K562 (cell line): ENCODE measurements around the gene SHISA7. TPM values are rescaled to one million over a fixed set of nuclear protein-coding genes. Genes with fewer than 3 reads are reported as not detected.

Experiments used
- BDP1 ChIP-seq: IDR thresholded peaks from 3 replicates; pipeline ENCODE4 v1.6.1; 2011; ENCODE audit not compliant: insufficient read length, insufficient read depth
- MIER1 ChIP-seq: fragments of 450-650 bp; IDR thresholded peaks from 2 replicates; pipeline ENCODE4 v1.6.1; 2016; ENCODE audit warnings: antibody characterized with exemption, mild to moderate bottlenecking, low read depth
- NFATC3 ChIP-seq: fragments of 450-650 bp; IDR thresholded peaks from 2 replicates; pipeline ENCODE4 v1.6.1; 2017; ENCODE audit warnings: mild to moderate bottlenecking
- NR2C1 ChIP-seq, 2 experiments: fragments of 450-650 bp; IDR thresholded peaks; 2 replicates each; pipeline ENCODE4 v1.6.1; 2017; ENCODE audit warnings: mild to moderate bottlenecking in 2 of 2, antibody characterized with exemption in 1 of 2, inconsistent platforms in 1 of 2, missing compliant biosample characterization in 1 of 2, missing genetic modification characterization in 1 of 2
- RBBP5 ChIP-seq: fragments of 200-600 bp; sonication (generic); IDR thresholded peaks from 2 replicates; pipeline ENCODE4 v1.6.1; 2012; ENCODE audit warnings: borderline replicate concordance, mild to moderate bottlenecking, low read length, control low read depth, inconsistent platforms; ENCODE audit not compliant: insufficient read depth, poor library complexity, severe bottlenecking
- ZKSCAN3 ChIP-seq: fragments of 250-450 bp; sonication (Bioruptor Pico); IDR thresholded peaks from 2 replicates; pipeline ENCODE4 v1.4.0; 2020
- ZNF384 ChIP-seq: IDR thresholded peaks from 2 replicates; pipeline ENCODE4 v1.6.1; 2012; ENCODE audit warnings: low read depth, low read length, improper control_type of control experiment
- polyA plus RNA-seq, 8 experiments: library from polyadenylated mRNA; depleted of rRNA in 4 of 8; stranded (reverse) in 5 of 8; unstranded in 3 of 8; fragments of >200 nt; fragmentation: Nextera tagmentation in 2 of 8; fragmentation: Illumina TruSeq in 1 of 8; extraction: Ambion mirVana in 2 of 8; extraction: Trizol in 1 of 8; gene quantifications; 2 replicates each; pipeline versions ENCODE4 v1.2.1 to v1.2.3, GENCODE V29; 2011 to 2014; ENCODE audit warnings: inconsistent platforms in 1 of 8, missing spikeins in 1 of 8
- total RNA-seq, 7 experiments: library from RNA; depleted of rRNA in 6 of 7; stranded (reverse); fragments of >200 nt in 6 of 7; fragmentation: Illumina TruSeq in 2 of 7; extraction: Trizol in 2 of 7; gene quantifications; 2 replicates each; pipeline versions ENCODE4 v1.2.1 to v1.2.3, GENCODE V29; 2011 to 2021; ENCODE audit warnings: low replicate concordance in 1 of 7
- TF ChIP-seq, protein P1 (sequence below): fragments of 450-650 bp; IDR thresholded peaks from 2 replicates; pipeline ENCODE4 v1.7.1; 2018; ENCODE audit warnings: mild to moderate bottlenecking, low read depth; ENCODE audit not compliant: partially characterized antibody
- TF ChIP-seq, protein P2 (sequence below): IDR thresholded peaks from 2 replicates; pipeline ENCODE4 v1.6.1; 2011; ENCODE audit warnings: borderline replicate concordance, low read depth, mild to moderate bottlenecking, moderate library complexity, low read length; ENCODE audit not compliant: insufficient read depth, poor library complexity, severe bottlenecking
- TF ChIP-seq, protein P3 (sequence below): sonication (generic); formaldehyde crosslinking; IDR thresholded peaks from 2 replicates; pipeline ENCODE4 v1.8.0; 2023; ENCODE audit warnings: mild to moderate bottlenecking, missing genetic modification reagents
- TF ChIP-seq, protein P4 (sequence below), 2 experiments: fragments of 450-650 bp in 1 of 2; sonication (generic) in 1 of 2; formaldehyde crosslinking in 1 of 2; IDR thresholded peaks in 1 of 2; conservative IDR thresholded peaks in 1 of 2; 2 replicates each; pipeline versions ENCODE4 v1.6.1 to v1.8.1; 2016 to 2023; ENCODE audit warnings: mild to moderate bottlenecking in 2 of 2, moderate library complexity in 2 of 2, inconsistent platforms in 1 of 2, missing genetic modification reagents in 1 of 2
- TF ChIP-seq, protein P5 (sequence below): IDR thresholded peaks from 3 replicates; pipeline ENCODE4 v1.6.1; 2011; ENCODE audit warnings: borderline replicate concordance, mild to moderate bottlenecking, moderate library complexity; ENCODE audit not compliant: insufficient read length; ENCODE audit errors: extremely low read depth
- TF ChIP-seq, protein P6 (sequence below): sonication (generic); formaldehyde crosslinking; IDR thresholded peaks from 2 replicates; pipeline ENCODE4 v1.8.0; 2022; ENCODE audit warnings: mild to moderate bottlenecking, missing genetic modification reagents, borderline replicate concordance

Gene SHISA7
- total and polyA plus RNA-seq, 9 of the 15 experiments (the other 6 are each of a cell fraction or from before 2014, with no cell fraction given) = 0.01 to 0.40 (median 0.07) TPM

DNA sequence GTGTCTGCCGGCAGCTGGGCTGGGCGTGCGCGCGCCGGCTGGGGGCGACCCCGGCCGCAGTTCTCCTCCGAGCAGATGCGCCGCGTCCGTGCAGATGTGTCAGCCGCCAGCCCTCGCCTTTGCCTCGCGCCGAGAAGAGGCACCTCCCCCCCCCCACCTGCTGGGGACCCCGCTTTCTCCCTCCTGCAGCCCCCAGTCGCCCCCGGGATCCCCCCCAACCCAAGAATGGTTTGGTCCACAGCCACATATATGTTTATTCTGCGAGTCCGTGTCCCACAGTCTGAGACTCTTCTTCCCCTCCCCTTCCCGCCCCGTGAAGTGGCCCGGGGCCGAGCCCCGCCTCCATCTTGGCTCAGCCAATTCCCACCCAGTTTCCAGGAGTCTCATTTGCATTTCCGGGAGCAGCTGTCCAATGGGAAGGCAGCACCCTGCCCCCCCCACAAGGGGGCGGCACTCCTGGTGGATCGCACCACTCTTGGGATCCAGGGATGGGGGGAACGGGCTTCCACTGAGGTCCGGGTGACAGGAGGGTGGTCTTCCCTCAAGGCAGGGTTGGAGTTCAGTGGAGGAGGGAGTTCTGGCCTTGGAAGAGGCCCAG is 9.7 kb upstream of the SHISA7 start (continued):
- TF ChIP-seq, protein P1, sequence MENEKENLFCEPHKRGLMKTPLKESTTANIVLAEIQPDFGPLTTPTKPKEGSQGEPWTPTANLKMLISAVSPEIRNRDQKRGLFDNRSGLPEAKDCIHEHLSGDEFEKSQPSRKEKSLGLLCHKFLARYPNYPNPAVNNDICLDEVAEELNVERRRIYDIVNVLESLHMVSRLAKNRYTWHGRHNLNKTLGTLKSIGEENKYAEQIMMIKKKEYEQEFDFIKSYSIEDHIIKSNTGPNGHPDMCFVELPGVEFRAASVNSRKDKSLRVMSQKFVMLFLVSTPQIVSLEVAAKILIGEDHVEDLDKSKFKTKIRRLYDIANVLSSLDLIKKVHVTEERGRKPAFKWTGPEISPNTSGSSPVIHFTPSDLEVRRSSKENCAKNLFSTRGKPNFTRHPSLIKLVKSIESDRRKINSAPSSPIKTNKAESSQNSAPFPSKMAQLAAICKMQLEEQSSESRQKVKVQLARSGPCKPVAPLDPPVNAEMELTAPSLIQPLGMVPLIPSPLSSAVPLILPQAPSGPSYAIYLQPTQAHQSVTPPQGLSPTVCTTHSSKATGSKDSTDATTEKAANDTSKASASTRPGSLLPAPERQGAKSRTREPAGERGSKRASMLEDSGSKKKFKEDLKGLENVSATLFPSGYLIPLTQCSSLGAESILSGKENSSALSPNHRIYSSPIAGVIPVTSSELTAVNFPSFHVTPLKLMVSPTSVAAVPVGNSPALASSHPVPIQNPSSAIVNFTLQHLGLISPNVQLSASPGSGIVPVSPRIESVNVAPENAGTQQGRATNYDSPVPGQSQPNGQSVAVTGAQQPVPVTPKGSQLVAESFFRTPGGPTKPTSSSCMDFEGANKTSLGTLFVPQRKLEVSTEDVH = peak; percentile 49
- TF ChIP-seq, protein P2, sequence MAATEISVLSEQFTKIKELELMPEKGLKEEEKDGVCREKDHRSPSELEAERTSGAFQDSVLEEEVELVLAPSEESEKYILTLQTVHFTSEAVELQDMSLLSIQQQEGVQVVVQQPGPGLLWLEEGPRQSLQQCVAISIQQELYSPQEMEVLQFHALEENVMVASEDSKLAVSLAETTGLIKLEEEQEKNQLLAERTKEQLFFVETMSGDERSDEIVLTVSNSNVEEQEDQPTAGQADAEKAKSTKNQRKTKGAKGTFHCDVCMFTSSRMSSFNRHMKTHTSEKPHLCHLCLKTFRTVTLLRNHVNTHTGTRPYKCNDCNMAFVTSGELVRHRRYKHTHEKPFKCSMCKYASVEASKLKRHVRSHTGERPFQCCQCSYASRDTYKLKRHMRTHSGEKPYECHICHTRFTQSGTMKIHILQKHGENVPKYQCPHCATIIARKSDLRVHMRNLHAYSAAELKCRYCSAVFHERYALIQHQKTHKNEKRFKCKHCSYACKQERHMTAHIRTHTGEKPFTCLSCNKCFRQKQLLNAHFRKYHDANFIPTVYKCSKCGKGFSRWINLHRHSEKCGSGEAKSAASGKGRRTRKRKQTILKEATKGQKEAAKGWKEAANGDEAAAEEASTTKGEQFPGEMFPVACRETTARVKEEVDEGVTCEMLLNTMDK = peak; percentile 76
- TF ChIP-seq, protein P3, sequence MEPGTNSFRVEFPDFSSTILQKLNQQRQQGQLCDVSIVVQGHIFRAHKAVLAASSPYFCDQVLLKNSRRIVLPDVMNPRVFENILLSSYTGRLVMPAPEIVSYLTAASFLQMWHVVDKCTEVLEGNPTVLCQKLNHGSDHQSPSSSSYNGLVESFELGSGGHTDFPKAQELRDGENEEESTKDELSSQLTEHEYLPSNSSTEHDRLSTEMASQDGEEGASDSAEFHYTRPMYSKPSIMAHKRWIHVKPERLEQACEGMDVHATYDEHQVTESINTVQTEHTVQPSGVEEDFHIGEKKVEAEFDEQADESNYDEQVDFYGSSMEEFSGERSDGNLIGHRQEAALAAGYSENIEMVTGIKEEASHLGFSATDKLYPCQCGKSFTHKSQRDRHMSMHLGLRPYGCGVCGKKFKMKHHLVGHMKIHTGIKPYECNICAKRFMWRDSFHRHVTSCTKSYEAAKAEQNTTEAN (CRISPR knock-in tag) = no peak
- TF ChIP-seq MIER1 (no peak), RBBP5 (no peak), ZKSCAN3 (CRISPR knock-in tag) (no peak), BDP1 (no peak), ZNF384 (no peak), NFATC3 (no peak), NR2C1 (IDR thresholded peaks at IDR 0.05) (no peak), NR2C1 (tag; IDR thresholded peaks at IDR 0.05) (no peak)
- TF ChIP-seq, protein P4, sequence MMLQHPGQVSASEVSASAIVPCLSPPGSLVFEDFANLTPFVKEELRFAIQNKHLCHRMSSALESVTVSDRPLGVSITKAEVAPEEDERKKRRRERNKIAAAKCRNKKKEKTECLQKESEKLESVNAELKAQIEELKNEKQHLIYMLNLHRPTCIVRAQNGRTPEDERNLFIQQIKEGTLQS (IDR thresholded peaks at IDR 0.05) = no peak
- TF ChIP-seq, protein P4 (CRISPR knock-in tag; conservative IDR thresholded peaks at IDR 0.05) = no peak
- TF ChIP-seq, protein P5, sequence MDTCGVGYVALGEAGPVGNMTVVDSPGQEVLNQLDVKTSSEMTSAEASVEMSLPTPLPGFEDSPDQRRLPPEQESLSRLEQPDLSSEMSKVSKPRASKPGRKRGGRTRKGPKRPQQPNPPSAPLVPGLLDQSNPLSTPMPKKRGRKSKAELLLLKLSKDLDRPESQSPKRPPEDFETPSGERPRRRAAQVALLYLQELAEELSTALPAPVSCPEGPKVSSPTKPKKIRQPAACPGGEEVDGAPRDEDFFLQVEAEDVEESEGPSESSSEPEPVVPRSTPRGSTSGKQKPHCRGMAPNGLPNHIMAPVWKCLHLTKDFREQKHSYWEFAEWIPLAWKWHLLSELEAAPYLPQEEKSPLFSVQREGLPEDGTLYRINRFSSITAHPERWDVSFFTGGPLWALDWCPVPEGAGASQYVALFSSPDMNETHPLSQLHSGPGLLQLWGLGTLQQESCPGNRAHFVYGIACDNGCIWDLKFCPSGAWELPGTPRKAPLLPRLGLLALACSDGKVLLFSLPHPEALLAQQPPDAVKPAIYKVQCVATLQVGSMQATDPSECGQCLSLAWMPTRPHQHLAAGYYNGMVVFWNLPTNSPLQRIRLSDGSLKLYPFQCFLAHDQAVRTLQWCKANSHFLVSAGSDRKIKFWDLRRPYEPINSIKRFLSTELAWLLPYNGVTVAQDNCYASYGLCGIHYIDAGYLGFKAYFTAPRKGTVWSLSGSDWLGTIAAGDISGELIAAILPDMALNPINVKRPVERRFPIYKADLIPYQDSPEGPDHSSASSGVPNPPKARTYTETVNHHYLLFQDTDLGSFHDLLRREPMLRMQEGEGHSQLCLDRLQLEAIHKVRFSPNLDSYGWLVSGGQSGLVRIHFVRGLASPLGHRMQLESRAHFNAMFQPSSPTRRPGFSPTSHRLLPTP = no peak
- TF ChIP-seq, protein P6, sequence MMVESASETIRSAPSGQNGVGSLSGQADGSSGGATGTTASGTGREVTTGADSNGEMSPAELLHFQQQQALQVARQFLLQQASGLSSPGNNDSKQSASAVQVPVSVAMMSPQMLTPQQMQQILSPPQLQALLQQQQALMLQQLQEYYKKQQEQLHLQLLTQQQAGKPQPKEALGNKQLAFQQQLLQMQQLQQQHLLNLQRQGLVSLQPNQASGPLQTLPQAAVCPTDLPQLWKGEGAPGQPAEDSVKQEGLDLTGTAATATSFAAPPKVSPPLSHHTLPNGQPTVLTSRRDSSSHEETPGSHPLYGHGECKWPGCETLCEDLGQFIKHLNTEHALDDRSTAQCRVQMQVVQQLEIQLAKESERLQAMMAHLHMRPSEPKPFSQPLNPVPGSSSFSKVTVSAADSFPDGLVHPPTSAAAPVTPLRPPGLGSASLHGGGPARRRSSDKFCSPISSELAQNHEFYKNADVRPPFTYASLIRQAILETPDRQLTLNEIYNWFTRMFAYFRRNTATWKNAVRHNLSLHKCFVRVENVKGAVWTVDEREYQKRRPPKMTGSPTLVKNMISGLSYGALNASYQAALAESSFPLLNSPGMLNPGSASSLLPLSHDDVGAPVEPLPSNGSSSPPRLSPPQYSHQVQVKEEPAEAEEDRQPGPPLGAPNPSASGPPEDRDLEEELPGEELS (CRISPR knock-in tag) = no peak
